Tibial artery (tissue), 4 donors: ENCODE results near the gene NRARP.

ENCODE experiments used
- DNase-seq, 2 donors: peaks; one replicate each; pipeline ENCODE4 v3.0.0-alpha.2; 2019
- H3K27ac ChIP-seq, 2 donors: fragments of 200-600 bp; sonication (generic) in 1 of 2; 1 replicate in 1 of 2; 2 replicates in 1 of 2; pipeline ENCODE4 v1.5.1; 2018 to 2019; ENCODE audit warnings: mild to moderate bottlenecking in 1 of 2
- H3K27me3 ChIP-seq, 2 donors: fragments of 200-600 bp; sonication (generic) in 1 of 2; one replicate each; pipeline versions ENCODE4 v1.5.1 to v1.6.0; 2016 to 2019
- H3K36me3 ChIP-seq, 3 donors: fragments of 200-600 bp; sonication (generic) in 2 of 3; one replicate each; pipeline ENCODE4 v1.5.1; 2016 to 2019; ENCODE audit warnings: mild to moderate bottlenecking in 2 of 3
- H3K4me1 ChIP-seq, 4 donors: fragments of 200-600 bp; sonication (generic) in 2 of 4; 1 replicate in 3 of 4; 2 replicates in 1 of 4; pipeline ENCODE4 v1.5.1; 2016 to 2019
- H3K4me3 ChIP-seq, 2 donors: fragments of 200-600 bp; sonication (generic) in 1 of 2; 1 replicate in 1 of 2; 2 replicates in 1 of 2; pipeline ENCODE4 v1.5.1; 2018 to 2019; ENCODE audit warnings: mild to moderate bottlenecking in 2 of 2
- H3K9me3 ChIP-seq, 3 donors: fragments of 200-600 bp; sonication (generic) in 1 of 3; one replicate each; pipeline ENCODE4 v1.5.1; 2016 to 2019
- intact Hi-C: fragments of 100-400 bp; cut with DNase I; formaldehyde crosslinking; loops from one replicate; pipeline ENCODE4 v1.15.0; 2023; ENCODE audit warnings: low total_unique reads
- TF ChIP-seq, protein P1 (sequence below), 2 experiments: fragments of 200-600 bp in 1 of 2; fragments of 450-650 bp in 1 of 2; IDR thresholded peaks; one replicate each; pipeline ENCODE4 v1.5.1; 2017 to 2019; ENCODE audit warnings: antibody characterized with exemption in 2 of 2, mild to moderate bottlenecking in 1 of 2, moderate library complexity in 1 of 2

The NRARP gene

DNA sequence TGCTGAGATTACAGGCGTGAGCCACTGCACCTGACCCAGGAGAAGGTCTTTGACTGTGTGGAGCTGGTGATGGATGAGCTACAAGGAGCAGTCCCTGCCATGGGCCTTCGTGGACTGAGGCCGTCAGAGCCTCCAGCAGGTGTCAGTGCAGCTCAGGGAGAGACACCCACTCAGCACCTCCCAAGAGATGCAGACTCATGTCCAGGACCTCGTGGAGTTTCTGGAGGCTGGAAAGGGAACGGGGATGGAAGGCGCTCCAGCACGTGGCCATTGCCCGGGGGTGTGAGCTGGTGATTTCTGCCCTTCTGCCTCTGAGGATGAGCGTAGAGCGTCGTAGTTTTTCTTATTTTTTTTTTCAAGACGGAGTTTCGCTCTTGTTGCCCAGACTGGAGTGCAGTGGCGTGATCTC lies 15.1 kb downstream of the NRARP start:
- no peak overlapping the region for H3K4me3 ChIP-seq
- no peaks in the 10 kb centered on the region for H3K36me3 ChIP-seq
- intact Hi-C loops: no loop called here
- DNase-seq: no peak
- no peaks in the 10 kb centered on the region for H3K9me3 ChIP-seq
- no peak overlapping the region for H3K27ac ChIP-seq
- H3K4me1 ChIP-seq: no peaks in the 10 kb centered on the region
- H3K27me3 ChIP-seq: peaks cover 0 to 16% of the 10 kb centered on the region in 2 donors
- TF ChIP-seq, protein P1, sequence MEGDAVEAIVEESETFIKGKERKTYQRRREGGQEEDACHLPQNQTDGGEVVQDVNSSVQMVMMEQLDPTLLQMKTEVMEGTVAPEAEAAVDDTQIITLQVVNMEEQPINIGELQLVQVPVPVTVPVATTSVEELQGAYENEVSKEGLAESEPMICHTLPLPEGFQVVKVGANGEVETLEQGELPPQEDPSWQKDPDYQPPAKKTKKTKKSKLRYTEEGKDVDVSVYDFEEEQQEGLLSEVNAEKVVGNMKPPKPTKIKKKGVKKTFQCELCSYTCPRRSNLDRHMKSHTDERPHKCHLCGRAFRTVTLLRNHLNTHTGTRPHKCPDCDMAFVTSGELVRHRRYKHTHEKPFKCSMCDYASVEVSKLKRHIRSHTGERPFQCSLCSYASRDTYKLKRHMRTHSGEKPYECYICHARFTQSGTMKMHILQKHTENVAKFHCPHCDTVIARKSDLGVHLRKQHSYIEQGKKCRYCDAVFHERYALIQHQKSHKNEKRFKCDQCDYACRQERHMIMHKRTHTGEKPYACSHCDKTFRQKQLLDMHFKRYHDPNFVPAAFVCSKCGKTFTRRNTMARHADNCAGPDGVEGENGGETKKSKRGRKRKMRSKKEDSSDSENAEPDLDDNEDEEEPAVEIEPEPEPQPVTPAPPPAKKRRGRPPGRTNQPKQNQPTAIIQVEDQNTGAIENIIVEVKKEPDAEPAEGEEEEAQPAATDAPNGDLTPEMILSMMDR (IDR thresholded peaks at IDR 0.05): peak; percentile 16 to 17

DNA sequence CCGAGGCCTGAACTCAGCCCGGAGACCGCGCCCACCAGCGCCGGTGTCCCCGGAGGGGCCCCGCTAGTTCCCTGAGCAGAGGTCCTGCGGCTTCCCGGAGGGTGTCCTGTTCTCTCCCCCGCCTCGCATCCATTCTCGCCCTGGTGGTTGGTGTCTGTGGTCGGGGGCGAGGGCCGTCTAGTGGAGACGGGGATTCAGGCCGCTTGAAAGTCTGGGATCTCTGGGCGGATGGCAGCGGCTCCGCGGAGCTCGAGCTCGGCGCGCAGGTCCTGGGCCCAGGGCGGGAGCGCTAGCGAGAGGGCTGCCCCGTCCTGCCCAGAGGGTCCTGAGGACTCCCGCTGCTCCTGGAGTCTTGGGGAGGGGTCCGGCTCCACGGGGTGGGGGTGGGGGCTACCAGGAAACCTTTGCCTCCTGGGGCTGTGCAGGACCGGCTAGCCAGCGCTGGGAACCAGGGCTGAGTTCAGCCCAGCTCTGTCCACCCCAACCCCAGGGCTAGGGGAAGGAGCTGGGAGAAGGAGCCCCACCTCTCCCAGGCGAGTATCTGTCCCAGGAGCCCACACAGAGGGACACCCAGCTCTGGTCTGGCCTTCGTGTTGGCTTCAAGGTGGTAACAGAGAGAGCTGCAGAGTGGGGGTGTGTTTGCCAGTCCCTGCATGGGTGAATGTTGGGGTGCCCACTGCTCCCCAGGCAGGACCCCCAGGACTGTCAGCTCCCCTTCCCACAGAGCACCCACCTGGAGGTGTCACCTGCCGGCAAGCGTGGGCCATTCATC lies 20.5 kb downstream of the NRARP start:
- DNase-seq: no peak
- peaks cover 0 to 52% of the 10 kb centered on the region in 2 donors for H3K27me3 ChIP-seq

DNA sequence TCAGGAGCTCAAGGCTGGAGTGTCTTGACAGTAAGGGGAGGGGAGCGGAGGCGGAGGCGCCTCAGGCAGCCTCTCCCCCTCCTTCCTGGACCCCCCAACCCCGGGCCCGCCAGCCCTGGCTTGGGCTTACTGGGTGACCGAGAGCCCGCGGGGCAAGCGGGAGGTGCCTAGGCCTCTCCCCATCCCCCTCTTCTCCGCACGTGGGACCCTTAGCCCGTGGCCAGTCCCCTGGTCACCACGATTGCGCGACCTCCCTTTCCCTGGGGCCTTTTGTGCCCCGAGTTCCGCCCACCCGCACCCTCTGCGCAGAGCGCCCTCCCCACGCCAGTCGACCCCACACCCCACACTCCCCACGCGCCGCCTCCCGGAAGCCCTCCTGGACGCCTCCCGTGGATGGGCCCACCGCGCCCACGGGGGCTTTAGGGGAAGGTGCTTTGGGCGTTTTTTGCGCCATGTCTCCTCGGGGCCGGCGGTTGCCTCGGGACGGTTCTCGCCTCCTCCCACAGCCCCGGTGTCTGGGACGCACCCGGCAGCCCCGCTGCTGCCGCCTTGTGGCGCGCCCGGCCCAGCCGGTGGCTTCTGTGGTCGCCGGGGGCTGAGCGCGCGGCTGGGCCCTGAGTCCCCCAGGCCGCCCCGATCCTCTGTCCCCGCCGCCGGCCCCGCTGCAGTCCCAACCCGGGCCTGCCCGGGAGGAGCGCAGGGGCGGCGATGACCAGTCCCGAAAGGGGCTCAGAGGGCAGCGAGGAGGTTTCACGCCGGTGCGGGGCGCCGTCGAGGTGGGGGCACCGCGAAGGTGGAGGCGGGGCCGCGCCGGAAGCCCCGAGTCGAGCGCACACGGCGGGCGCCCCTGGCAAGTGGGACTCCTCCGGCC lies 21.4 kb downstream of the NRARP start:
- no peak for DNase-seq
- no peaks in the 10 kb centered on the region for H3K9me3 ChIP-seq
- H3K4me3 ChIP-seq: no peak overlapping the region
- peaks cover 0 to 32% (median 27%) of the 10 kb centered on the region in 4 donors for H3K4me1 ChIP-seq
- H3K27me3 ChIP-seq: peaks cover 0 to 54% of the 10 kb centered on the region in 2 donors
- H3K27ac ChIP-seq: no peak overlapping the region
- TF ChIP-seq, protein P1 (IDR thresholded peaks at IDR 0.05): no peak
- intact Hi-C loops: no loop called here
- H3K36me3 ChIP-seq: no peaks in the 10 kb centered on the region

More for the DNA sequence above, 20.5 kb downstream of the NRARP start:
- Histone ChIP-seq H3K4me1 (peaks cover 0 to 24% (median 19%) of the 10 kb centered on the region in 4 donors), H3K9me3 (no peaks in the 10 kb centered on the region), H3K4me3 (no peak overlapping the region), H3K27ac (no peak overlapping the region), H3K36me3 (no peaks in the 10 kb centered on the region)
- intact Hi-C loops: no loop called here
- TF ChIP-seq, protein P1 (IDR thresholded peaks at IDR 0.05): no peak

DNA sequence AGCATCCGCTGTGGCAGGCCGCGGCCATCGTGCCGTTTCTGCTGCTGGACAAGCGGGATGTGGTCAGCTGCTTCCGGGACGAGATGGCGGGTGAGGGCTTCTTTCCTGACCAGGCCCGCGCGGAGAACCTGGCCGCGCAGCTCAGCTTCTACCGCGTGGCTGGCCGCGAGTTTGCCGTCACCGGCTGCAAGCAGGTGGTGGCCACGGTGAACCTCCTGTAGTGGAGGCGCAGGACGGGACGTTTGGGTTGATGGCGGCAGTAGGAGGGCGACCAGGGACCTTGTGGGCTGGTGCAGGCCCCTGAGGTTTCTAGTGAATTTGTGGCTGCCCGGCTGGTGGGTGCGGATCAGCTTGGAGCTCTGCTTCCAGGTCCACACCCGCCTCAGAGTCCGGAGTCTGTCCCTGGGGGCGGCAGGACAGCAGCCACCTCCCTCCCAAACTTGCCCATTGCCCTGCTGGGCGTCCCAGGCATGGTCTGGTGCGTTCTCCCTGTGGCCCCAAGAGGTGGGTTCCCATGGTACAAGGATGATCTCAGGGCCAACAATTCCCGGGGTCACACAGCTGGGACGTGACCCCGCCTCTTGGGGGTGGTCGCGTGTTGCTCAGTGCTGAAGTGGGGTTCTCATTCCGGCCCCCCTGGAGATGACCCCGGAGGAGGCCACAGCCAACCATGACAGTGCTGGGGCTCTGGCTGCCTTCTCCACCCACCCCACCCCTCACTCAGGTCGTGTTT lies 22.2 kb downstream of the NRARP start:
- intact Hi-C loops: no loop called here
- Histone ChIP-seq H3K9me3 (no peaks in the 10 kb centered on the region), H3K27me3 (peaks cover 0 to 54% of the 10 kb centered on the region in 2 donors), H3K27ac (no peak overlapping the region), H3K36me3 (no peaks in the 10 kb centered on the region), H3K4me3 (no peak overlapping the region), H3K4me1 (peaks cover 0 to 40% (median 30%) of the 10 kb centered on the region in 4 donors)
- DNase-seq: no peak
- TF ChIP-seq, protein P1 (IDR thresholded peaks at IDR 0.05): no peak
